SK-N-SH (cell line): ENCODE data around the gene ERAL1.

Source experiments
- EZH2phosphoT487 ChIP-seq: fragments of 200-600 bp; sonication (generic); IDR thresholded peaks from 2 replicates; pipeline ENCODE4 v1.6.1; 2017; ENCODE audit warnings: low read depth, mixed run types, mild to moderate bottlenecking, antibody characterized with exemption, moderate library complexity, borderline replicate concordance
- JUND ChIP-seq: IDR thresholded peaks from 2 replicates; pipeline ENCODE4 v1.4.0; 2012
- NFIC ChIP-seq: IDR thresholded peaks from 2 replicates; pipeline ENCODE4 v1.4.0; 2012; ENCODE audit warnings: borderline replicate concordance
- RAD21 ChIP-seq: IDR thresholded peaks from 2 replicates; pipeline ENCODE4 v1.6.1; 2012; ENCODE audit warnings: mild to moderate bottlenecking, low read length
- YY1 ChIP-seq: IDR thresholded peaks from 2 replicates; pipeline ENCODE4 v1.4.0; 2012; ENCODE audit warnings: low read depth, mild to moderate bottlenecking
- TF ChIP-seq, protein P1 (sequence below): fragments of 200-600 bp; sonication (generic); IDR thresholded peaks from 2 replicates; pipeline ENCODE4 v1.6.1; 2017; ENCODE audit warnings: antibody characterized with exemption, mild to moderate bottlenecking, moderate library complexity

DNA sequence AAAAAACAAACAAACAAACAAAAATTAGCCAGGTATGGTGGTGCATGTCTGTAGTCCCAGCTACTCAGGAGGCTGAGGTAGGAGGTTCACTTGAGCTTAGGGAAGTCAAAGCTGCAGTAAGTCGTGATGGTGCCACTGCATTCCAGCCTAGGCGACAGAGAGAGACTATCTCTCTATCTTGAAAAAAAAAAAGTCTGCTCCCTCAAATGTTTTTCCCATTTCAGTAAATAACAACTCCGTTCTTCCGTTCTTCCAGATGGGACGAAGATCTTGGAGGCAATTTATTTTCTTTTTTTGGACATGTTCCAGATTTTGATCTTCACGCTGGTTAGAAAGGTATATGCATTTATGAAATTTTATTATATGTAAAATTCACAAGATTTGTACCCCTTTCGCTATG, 19.0 kb downstream of the ERAL1 start:
- no peak for TF ChIP-seq RAD21
- TF ChIP-seq, protein P1, sequence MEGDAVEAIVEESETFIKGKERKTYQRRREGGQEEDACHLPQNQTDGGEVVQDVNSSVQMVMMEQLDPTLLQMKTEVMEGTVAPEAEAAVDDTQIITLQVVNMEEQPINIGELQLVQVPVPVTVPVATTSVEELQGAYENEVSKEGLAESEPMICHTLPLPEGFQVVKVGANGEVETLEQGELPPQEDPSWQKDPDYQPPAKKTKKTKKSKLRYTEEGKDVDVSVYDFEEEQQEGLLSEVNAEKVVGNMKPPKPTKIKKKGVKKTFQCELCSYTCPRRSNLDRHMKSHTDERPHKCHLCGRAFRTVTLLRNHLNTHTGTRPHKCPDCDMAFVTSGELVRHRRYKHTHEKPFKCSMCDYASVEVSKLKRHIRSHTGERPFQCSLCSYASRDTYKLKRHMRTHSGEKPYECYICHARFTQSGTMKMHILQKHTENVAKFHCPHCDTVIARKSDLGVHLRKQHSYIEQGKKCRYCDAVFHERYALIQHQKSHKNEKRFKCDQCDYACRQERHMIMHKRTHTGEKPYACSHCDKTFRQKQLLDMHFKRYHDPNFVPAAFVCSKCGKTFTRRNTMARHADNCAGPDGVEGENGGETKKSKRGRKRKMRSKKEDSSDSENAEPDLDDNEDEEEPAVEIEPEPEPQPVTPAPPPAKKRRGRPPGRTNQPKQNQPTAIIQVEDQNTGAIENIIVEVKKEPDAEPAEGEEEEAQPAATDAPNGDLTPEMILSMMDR: no peak
- no peak for TF ChIP-seq YY1
- no peak for TF ChIP-seq NFIC
- no peak for TF ChIP-seq JUND
- no peak for TF ChIP-seq EZH2phosphoT487
